ENCODE results near the gene GNPDA1. TPM values are rescaled to one million over a fixed set of nuclear protein-coding genes. Genes with fewer than 3 reads are reported as not detected.

The GNPDA1 gene
- total RNA-seq, 1 donor from 2014 or later: 75.5 TPM

- no peak for DNase-seq (ENCODE audit: extremely low read depth, low read depth, low spot score)
Measured at GRCh38 chr5:142024771-142025304, 12.0 kb upstream of the GNPDA1 start.

GRCh38 chr5:142023836-142024235 lies 11.0 kb upstream of the GNPDA1 start:
- no peak for DNase-seq (ENCODE audit: extremely low read depth, low read depth, low spot score)

GRCh38 chr5:142020122-142020659 lies 7.4 kb upstream of the GNPDA1 start:
- no peak for DNase-seq (ENCODE audit: extremely low read depth, low read depth, low spot score)

GRCh38 chr5:142017832-142018427 lies 5.1 kb upstream of the GNPDA1 start:
- no peak for DNase-seq (ENCODE audit: extremely low read depth, low read depth, low spot score)

GRCh38 chr5:142016556-142016955 lies 3.7 kb upstream of the GNPDA1 start:
- no peak for DNase-seq (ENCODE audit: extremely low read depth, low read depth, low spot score)

- peak; percentile 79 for DNase-seq (ENCODE audit: extremely low read depth, low read depth, low spot score)
Measured at GRCh38 chr5:142015781-142016533, 3.1 kb upstream of the GNPDA1 start.

GRCh38 chr5:142014911-142015584 lies 2.2 kb upstream of the GNPDA1 start:
- peak; percentile 64 for DNase-seq (ENCODE audit: extremely low read depth, low read depth, low spot score)

- no peak for DNase-seq (ENCODE audit: extremely low read depth, low read depth, low spot score)
Measured at GRCh38 chr5:142013734-142014521, 1.1 kb upstream of the GNPDA1 start.

- DNase-seq (ENCODE audit: extremely low read depth, low read depth, low spot score): no peak
Measured at GRCh38 chr5:142012186-142012785, 541 bp downstream of the GNPDA1 start.

- DNase-seq (ENCODE audit: extremely low read depth, low read depth, low spot score): no peak
Measured at GRCh38 chr5:142011572-142012185, 1.1 kb downstream of the GNPDA1 start.

- DNase-seq (ENCODE audit: extremely low read depth, low read depth, low spot score): no peak
Measured at GRCh38 chr5:142009886-142010285, 2.9 kb downstream of the GNPDA1 start.

GRCh38 chr5:142008813-142009212 lies 4.0 kb downstream of the GNPDA1 start:
- DNase-seq (ENCODE audit: extremely low read depth, low read depth, low spot score): no peak

GRCh38 chr5:142007237-142007544 lies 5.6 kb downstream of the GNPDA1 start:
- no peak for DNase-seq (ENCODE audit: extremely low read depth, low read depth, low spot score)

GRCh38 chr5:142006363-142007236 lies 6.2 kb downstream of the GNPDA1 start:
- no peak for DNase-seq (ENCODE audit: extremely low read depth, low read depth, low spot score)

GRCh38 chr5:142003266-142003800 lies 9.5 kb downstream of the GNPDA1 start:
- DNase-seq (ENCODE audit: extremely low read depth, low read depth, low spot score): no peak

GRCh38 chr5:142000704-142001484 lies 11.9 kb downstream of the GNPDA1 start:
- no peak for DNase-seq (ENCODE audit: extremely low read depth, low read depth, low spot score)

- no peak for DNase-seq (ENCODE audit: extremely low read depth, low read depth, low spot score)
Measured at GRCh38 chr5:142000173-142000572, 12.7 kb downstream of the GNPDA1 start.
